GM23338 (cell line): ENCODE results near the gene ANO7. TPM values are rescaled to one million over a fixed set of nuclear protein-coding genes. Genes with fewer than 3 reads are reported as not detected.
A peak's percentile ranks its signal among the peaks of the same experiment; 100 is the strongest.

Source experiments
- ATAC-seq: fragments of 200-7000 bp; cut with Tn5 transposase; 3 replicates; pipeline ENCODE4 v1.9.1; 2020
- DNase-seq: peaks from one replicate; pipeline ENCODE4 v3.0.0-alpha.2; 2015; ENCODE audit warnings: low spot score
- H2AFZ ChIP-seq: fragments of 200-600 bp; sonication (generic); 2 replicates; pipeline ENCODE4 v1.8.0; 2016; ENCODE audit warnings: antibody characterized with exemption, mild to moderate bottlenecking, moderate library complexity
- H3F3A ChIP-seq: fragments of 200-600 bp; sonication (generic); replicated peaks from 2 replicates; pipeline ENCODE4 v1.8.0; 2017; ENCODE audit warnings: antibody characterized with exemption, mixed run types, low read depth
- H3K27ac ChIP-seq: fragments of 200-600 bp; sonication (generic); 2 replicates; pipeline ENCODE4 v1.6.1; 2016; ENCODE audit warnings: low read depth
- H3K27me3 ChIP-seq: fragments of 200-600 bp; sonication (generic); 2 replicates; pipeline ENCODE4 v1.8.0; 2016; ENCODE audit warnings: mild to moderate bottlenecking, mixed run types, moderate library complexity; ENCODE audit not compliant: insufficient read depth
- H3K36me3 ChIP-seq: fragments of 200-600 bp; sonication (generic); 2 replicates; pipeline ENCODE4 v1.8.0; 2016; ENCODE audit warnings: mild to moderate bottlenecking; ENCODE audit not compliant: insufficient read depth
- H3K4me1 ChIP-seq: fragments of 200-600 bp; sonication (generic); 2 replicates; pipeline ENCODE4 v1.8.0; 2016; ENCODE audit warnings: mild to moderate bottlenecking, moderate library complexity; ENCODE audit not compliant: insufficient read depth
- H3K4me2 ChIP-seq: fragments of 200-600 bp; sonication (generic); 2 replicates; pipeline ENCODE4 v1.7.1; 2017; ENCODE audit warnings: mixed run types
- H3K4me3 ChIP-seq: fragments of 200-600 bp; sonication (generic); 2 replicates; pipeline ENCODE4 v1.6.1; 2016; ENCODE audit warnings: mixed run types
- H3K79me2 ChIP-seq: fragments of 200-600 bp; sonication (generic); replicated peaks from 2 replicates; pipeline ENCODE4 v1.8.0; 2017; ENCODE audit warnings: mild to moderate bottlenecking; ENCODE audit not compliant: insufficient read depth
- H3K9me2 ChIP-seq: fragments of 200-600 bp; sonication (generic); 2 replicates; pipeline ENCODE4 v1.8.0; 2017; ENCODE audit not compliant: insufficient read depth
- H4K20me1 ChIP-seq: fragments of 200-600 bp; sonication (generic); replicated peaks from 2 replicates; pipeline ENCODE4 v1.8.0; 2017; ENCODE audit warnings: mild to moderate bottlenecking; ENCODE audit not compliant: insufficient read depth
- H3K27ac Mint-ChIP-seq: 2 replicates; pipeline ENCODE4 v1.8.0; 2020; ENCODE audit warnings: inconsistent platforms, mild to moderate bottlenecking, moderate library complexity, mixed read lengths
- H3K27me3 Mint-ChIP-seq: 3 replicates; pipeline ENCODE4 v1.8.0; 2022; ENCODE audit warnings: low read depth, mild to moderate bottlenecking, moderate library complexity, mixed read lengths, inconsistent platforms; ENCODE audit not compliant: insufficient read depth, poor library complexity
- H3K36me3 Mint-ChIP-seq: 3 replicates; pipeline ENCODE4 v1.8.0; 2021; ENCODE audit warnings: low read depth, mild to moderate bottlenecking, inconsistent platforms, moderate library complexity, mixed read lengths
- H3K4me1 Mint-ChIP-seq: 3 replicates; pipeline ENCODE4 v1.8.0; 2020; ENCODE audit warnings: mild to moderate bottlenecking, inconsistent platforms, mixed read lengths
- H3K4me3 Mint-ChIP-seq: 3 replicates; pipeline ENCODE4 v1.8.0; 2021; ENCODE audit warnings: moderate library complexity, mild to moderate bottlenecking, inconsistent platforms, mixed read lengths
- H3K9me3 Mint-ChIP-seq: 3 replicates; pipeline ENCODE4 v1.8.0; 2020; ENCODE audit warnings: moderate library complexity, mild to moderate bottlenecking, inconsistent platforms, mixed read lengths
- EZH2 ChIP-seq: fragments of 200-600 bp; sonication (generic); IDR thresholded peaks from one replicate; pipeline ENCODE4 v1.8.0; 2017; ENCODE audit warnings: antibody characterized with exemption, mild to moderate bottlenecking, low read depth; ENCODE audit not compliant: unreplicated experiment
- JUNB ChIP-seq: IDR thresholded peaks from one replicate; pipeline ENCODE4 v1.6.1; 2016; ENCODE audit warnings: antibody characterized with exemption; ENCODE audit not compliant: unreplicated experiment
- NANOG ChIP-seq: IDR thresholded peaks from 2 replicates; pipeline ENCODE4 v1.6.1; 2016; ENCODE audit warnings: antibody characterized with exemption, borderline replicate concordance
- POLR2AphosphoS5 ChIP-seq: IDR thresholded peaks from 2 replicates; pipeline ENCODE4 v1.6.1; 2016; ENCODE audit warnings: antibody characterized with exemption, low read depth
- STAT1 ChIP-seq: IDR thresholded peaks from one replicate; pipeline ENCODE4 v1.6.1; 2016; ENCODE audit warnings: antibody characterized with exemption; ENCODE audit not compliant: unreplicated experiment
- ZNF331 ChIP-seq: fragments of 250-450 bp; sonication (Bioruptor Pico); IDR thresholded peaks from 2 replicates; pipeline ENCODE4 v1.5.0; 2020; ENCODE audit warnings: low read depth, mild to moderate bottlenecking, moderate library complexity
- polyA plus RNA-seq: library from polyadenylated mRNA; unstranded; fragments of >200 nt; fragmentation: Nextera tagmentation; extraction: Ambion mirVana; gene quantifications from 2 replicates; pipeline ENCODE4 v1.2.1, GENCODE V29; 2016
- total RNA-seq: library from RNA; depleted of rRNA; stranded (reverse); fragments of >200 nt; shearing (Covaris generic); gene quantifications from 2 replicates; pipeline ENCODE4 v1.2.3, GENCODE V29; 2014
- TF ChIP-seq, protein P1 (sequence below), 2 experiments: fragments of 200-600 bp in 1 of 2; sonication (generic) in 1 of 2; conservative IDR thresholded peaks; 2 replicates each; pipeline versions ENCODE4 v1.5.1 to v1.6.1; 2016 to 2017; ENCODE audit warnings: antibody characterized with exemption in 2 of 2, low read depth in 2 of 2, mild to moderate bottlenecking in 2 of 2, moderate library complexity in 1 of 2
- TF ChIP-seq, protein P2 (sequence below): IDR thresholded peaks from one replicate; pipeline ENCODE4 v1.6.1; 2018; ENCODE audit warnings: antibody characterized with exemption; ENCODE audit not compliant: unreplicated experiment
- TF ChIP-seq, protein P3 (sequence below): IDR thresholded peaks from 2 replicates; pipeline ENCODE4 v1.6.1; 2016; ENCODE audit warnings: antibody characterized with exemption

The ANO7 gene
- total and polyA plus RNA-seq, 2 experiments from 2014 or later = 3.6 to 5.1 TPM

DNA sequence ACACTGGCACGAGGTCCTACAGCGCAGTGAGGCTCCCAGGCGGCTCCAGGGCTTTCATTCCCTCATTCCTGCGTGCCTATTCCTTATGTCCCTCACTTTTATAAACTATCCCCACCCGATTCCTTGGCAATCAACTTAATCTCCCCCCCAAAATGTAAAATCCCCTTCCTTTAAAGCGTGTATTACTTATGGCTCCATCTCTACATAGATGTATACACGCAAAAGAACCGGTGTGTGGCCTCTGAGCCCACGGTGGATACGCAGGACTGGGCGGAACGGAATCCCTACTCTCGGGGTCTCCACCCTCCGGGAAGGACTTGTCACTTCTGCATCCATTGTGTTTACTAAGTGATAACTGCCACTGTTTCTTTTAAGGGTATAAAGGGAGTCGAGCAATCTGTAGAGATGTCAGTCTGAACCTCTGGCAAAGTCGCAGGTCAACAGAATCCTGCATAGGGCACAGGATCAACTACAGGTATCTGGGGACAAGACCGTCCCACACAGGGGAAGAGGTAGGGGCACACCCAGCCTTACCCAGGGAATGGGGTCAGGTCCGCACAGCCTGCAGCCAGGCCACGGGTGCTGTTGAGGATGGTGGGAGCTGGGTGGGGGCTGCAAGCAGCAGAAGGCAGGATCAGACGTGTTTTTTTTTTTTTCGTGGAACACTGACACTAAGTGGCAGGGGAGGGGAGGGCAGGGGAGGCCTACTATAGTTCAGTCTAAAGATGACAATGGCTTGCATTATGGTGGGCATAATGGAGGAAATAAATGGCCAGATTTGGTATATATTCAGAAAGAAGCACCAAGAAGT, 84.9 kb downstream of the ANO7 start (continued):
- TF ChIP-seq, protein P1, sequence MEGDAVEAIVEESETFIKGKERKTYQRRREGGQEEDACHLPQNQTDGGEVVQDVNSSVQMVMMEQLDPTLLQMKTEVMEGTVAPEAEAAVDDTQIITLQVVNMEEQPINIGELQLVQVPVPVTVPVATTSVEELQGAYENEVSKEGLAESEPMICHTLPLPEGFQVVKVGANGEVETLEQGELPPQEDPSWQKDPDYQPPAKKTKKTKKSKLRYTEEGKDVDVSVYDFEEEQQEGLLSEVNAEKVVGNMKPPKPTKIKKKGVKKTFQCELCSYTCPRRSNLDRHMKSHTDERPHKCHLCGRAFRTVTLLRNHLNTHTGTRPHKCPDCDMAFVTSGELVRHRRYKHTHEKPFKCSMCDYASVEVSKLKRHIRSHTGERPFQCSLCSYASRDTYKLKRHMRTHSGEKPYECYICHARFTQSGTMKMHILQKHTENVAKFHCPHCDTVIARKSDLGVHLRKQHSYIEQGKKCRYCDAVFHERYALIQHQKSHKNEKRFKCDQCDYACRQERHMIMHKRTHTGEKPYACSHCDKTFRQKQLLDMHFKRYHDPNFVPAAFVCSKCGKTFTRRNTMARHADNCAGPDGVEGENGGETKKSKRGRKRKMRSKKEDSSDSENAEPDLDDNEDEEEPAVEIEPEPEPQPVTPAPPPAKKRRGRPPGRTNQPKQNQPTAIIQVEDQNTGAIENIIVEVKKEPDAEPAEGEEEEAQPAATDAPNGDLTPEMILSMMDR (conservative IDR thresholded peaks at IDR 0.05; ENCODE audit: low read depth in 2 of 2) = no peak
- TF ChIP-seq ZNF331 (CRISPR knock-in tag) (no peak), JUNB (no peak), NANOG (no peak), POLR2AphosphoS5 (no peak)
- TF ChIP-seq, protein P2, sequence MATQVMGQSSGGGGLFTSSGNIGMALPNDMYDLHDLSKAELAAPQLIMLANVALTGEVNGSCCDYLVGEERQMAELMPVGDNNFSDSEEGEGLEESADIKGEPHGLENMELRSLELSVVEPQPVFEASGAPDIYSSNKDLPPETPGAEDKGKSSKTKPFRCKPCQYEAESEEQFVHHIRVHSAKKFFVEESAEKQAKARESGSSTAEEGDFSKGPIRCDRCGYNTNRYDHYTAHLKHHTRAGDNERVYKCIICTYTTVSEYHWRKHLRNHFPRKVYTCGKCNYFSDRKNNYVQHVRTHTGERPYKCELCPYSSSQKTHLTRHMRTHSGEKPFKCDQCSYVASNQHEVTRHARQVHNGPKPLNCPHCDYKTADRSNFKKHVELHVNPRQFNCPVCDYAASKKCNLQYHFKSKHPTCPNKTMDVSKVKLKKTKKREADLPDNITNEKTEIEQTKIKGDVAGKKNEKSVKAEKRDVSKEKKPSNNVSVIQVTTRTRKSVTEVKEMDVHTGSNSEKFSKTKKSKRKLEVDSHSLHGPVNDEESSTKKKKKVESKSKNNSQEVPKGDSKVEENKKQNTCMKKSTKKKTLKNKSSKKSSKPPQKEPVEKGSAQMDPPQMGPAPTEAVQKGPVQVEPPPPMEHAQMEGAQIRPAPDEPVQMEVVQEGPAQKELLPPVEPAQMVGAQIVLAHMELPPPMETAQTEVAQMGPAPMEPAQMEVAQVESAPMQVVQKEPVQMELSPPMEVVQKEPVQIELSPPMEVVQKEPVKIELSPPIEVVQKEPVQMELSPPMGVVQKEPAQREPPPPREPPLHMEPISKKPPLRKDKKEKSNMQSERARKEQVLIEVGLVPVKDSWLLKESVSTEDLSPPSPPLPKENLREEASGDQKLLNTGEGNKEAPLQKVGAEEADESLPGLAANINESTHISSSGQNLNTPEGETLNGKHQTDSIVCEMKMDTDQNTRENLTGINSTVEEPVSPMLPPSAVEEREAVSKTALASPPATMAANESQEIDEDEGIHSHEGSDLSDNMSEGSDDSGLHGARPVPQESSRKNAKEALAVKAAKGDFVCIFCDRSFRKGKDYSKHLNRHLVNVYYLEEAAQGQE = no peak
- TF ChIP-seq, protein P3, sequence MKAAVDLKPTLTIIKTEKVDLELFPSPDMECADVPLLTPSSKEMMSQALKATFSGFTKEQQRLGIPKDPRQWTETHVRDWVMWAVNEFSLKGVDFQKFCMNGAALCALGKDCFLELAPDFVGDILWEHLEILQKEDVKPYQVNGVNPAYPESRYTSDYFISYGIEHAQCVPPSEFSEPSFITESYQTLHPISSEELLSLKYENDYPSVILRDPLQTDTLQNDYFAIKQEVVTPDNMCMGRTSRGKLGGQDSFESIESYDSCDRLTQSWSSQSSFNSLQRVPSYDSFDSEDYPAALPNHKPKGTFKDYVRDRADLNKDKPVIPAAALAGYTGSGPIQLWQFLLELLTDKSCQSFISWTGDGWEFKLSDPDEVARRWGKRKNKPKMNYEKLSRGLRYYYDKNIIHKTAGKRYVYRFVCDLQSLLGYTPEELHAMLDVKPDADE = no peak

DNA sequence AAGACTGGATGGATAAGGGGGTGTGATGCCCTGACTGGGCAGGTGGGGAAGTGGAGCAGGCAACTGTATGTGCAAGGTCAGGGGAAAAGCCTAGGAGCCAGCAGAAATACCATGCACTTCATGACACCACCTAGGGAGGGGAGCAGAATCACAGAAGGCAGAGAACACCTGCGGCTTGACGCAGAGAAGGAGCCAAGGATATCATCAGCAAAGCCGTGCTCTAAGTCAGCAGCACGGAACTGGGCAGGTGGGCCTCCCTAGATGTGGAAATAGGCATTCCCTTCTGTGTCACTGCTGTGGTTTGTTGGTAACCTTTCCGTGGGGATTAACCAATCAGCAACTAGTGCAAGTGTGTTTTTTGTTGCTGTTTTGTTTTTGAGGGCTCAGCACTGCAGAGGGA, 85.7 kb downstream of the ANO7 start:
- DNase-seq = peak; percentile 42
- Histone ChIP-seq H3K27ac (no peak overlapping the region), H4K20me1 (peaks cover 50% of the 10 kb centered on the region), H3K36me3 (no peaks in the 10 kb centered on the region), H3K4me2 (no peak overlapping the region), H2AFZ (no peak overlapping the region), H3K9me2 (no peaks in the 10 kb centered on the region), H3K79me2 (peaks cover 93% of the 10 kb centered on the region), H3K4me1 (peaks cover 19% of the 10 kb centered on the region), H3K27me3 (no peaks in the 10 kb centered on the region), H3F3A (0 out of 2 replicates have a peak, but pooled peaks cover 3% of the 10 kb centered on the region), H3K4me3 (no peak overlapping the region)
- Mint-ChIP-seq H3K4me3 (peak overlapping the region; percentile 1; the same call in 1 of the 3 replicates), H3K36me3 (peaks cover 3% of the 10 kb centered on the region; the same call in 1 of the 3 replicates), H3K27ac (no peak overlapping the region), H3K4me1 (peaks cover 28% of the 10 kb centered on the region), H3K9me3 (no peaks in the 10 kb centered on the region), H3K27me3 (peaks cover 12% of the 10 kb centered on the region)
- peak; percentile 15 for ATAC-seq
- TF ChIP-seq, protein P2 = no peak
- no peak for TF ChIP-seq POLR2AphosphoS5
- TF ChIP-seq STAT1 = no peak
- TF ChIP-seq NANOG = no peak
- TF ChIP-seq, protein P3 = no peak
- no peak for TF ChIP-seq EZH2
